H1 (cell line): ENCODE measurements around the gene TXLNG. TPM values are rescaled to one million over a fixed set of nuclear protein-coding genes. Genes with fewer than 3 reads are reported as not detected.

Experiments
- CTCF ChIA-PET: fragments of 300-600 bp; sonication (Branson Sonifier 250); formaldehyde crosslinking; loops from one replicate; lab custom pipeline; 2021; ENCODE audit not compliant: partially characterized antibody; lab: Charles Lee
- POLR2A ChIA-PET: fragments of 300-600 bp; sonication (Branson Sonifier 250); formaldehyde crosslinking; loops from one replicate; lab custom pipeline; 2021; ENCODE audit warnings: inconsistent platforms; ENCODE audit not compliant: partially characterized antibody; lab: Charles Lee
- DNase-seq, 2 experiments: peaks; one replicate each; pipeline versions ENCODE4 v3.0.0 to v3.0.0-alpha.2; 2010 to 2022; ENCODE audit warnings: low spot score in 2 of 2, low read depth in 1 of 2, mixed read lengths in 1 of 2
- FAIRE-seq: peaks from 2 replicates; lab custom pipeline; 2011; peaks lifted over from hg19 to GRCh38; lab: Jason Lieb, UNC
- H2AFZ ChIP-seq: 2 replicates; pipeline ENCODE4 v1.8.1; 2012; ENCODE audit warnings: low read length, inconsistent platforms
- H2AK5ac ChIP-seq: 2 replicates; pipeline ENCODE4 v1.6.1; 2013; ENCODE audit warnings: low read depth, low read length
- H2BK120ac ChIP-seq: replicated peaks from 2 replicates; pipeline ENCODE3; 2013; ENCODE audit warnings: low read depth, low read length, inconsistent platforms
- H2BK12ac ChIP-seq: 2 replicates; pipeline ENCODE4 v1.6.1; 2013; ENCODE audit warnings: low read depth, low read length
- H2BK15ac ChIP-seq: 2 replicates; pipeline ENCODE4 v1.6.1; 2013; ENCODE audit warnings: low read length
- H2BK20ac ChIP-seq: 2 replicates; pipeline ENCODE4 v1.6.1; 2013; ENCODE audit warnings: low read length
- H2BK5ac ChIP-seq: 2 replicates; pipeline ENCODE4 v1.6.1; 2013; ENCODE audit warnings: low read depth, low read length
- H3K14ac ChIP-seq: 2 replicates; pipeline ENCODE4 v1.6.1; 2013; ENCODE audit warnings: inconsistent platforms; ENCODE audit not compliant: insufficient read length
- H3K18ac ChIP-seq: 2 replicates; pipeline ENCODE4 v1.6.1; 2013; ENCODE audit warnings: low read length; ENCODE audit errors: extremely low read depth
- H3K23ac ChIP-seq: 2 replicates; pipeline ENCODE4 v1.6.1; 2013; ENCODE audit warnings: inconsistent platforms; ENCODE audit not compliant: insufficient read length
- H3K23me2 ChIP-seq: 2 replicates; pipeline ENCODE4 v1.6.1; 2013; ENCODE audit warnings: low read depth, low read length
- H3K27ac ChIP-seq: 2 replicates; pipeline ENCODE4 v1.6.1; 2011; ENCODE audit warnings: low read depth, low read length, inconsistent platforms
- H3K27me3 ChIP-seq, 4 experiments: replicated peaks in 1 of 4; 1 replicate in 1 of 4; 2 replicates in 3 of 4; pipeline versions ENCODE4 v1.6.1 to v1.8.1; 2011 to 2013; ENCODE audit warnings: low read length in 3 of 4, mild to moderate bottlenecking in 3 of 4, inconsistent platforms in 2 of 4, mixed read lengths in 2 of 4, moderate library complexity in 1 of 4; ENCODE audit not compliant: control insufficient read depth in 3 of 4, insufficient read depth in 3 of 4; ENCODE audit errors: extremely low read depth in 1 of 4
- H3K36me3 ChIP-seq, 4 experiments: 2 replicates each; pipeline versions ENCODE4 v1.6.1 to v1.8.1; 2011 to 2013; ENCODE audit warnings: mild to moderate bottlenecking in 4 of 4, low read length in 3 of 4, moderate library complexity in 2 of 4, control low read depth in 1 of 4, inconsistent platforms in 1 of 4; ENCODE audit not compliant: insufficient read depth in 4 of 4, control insufficient read depth in 2 of 4
- H3K4ac ChIP-seq: replicated peaks from 2 replicates; pipeline ENCODE3; 2013; ENCODE audit warnings: low read length, low read depth, mixed read lengths, inconsistent platforms; ENCODE audit not compliant: insufficient read length
- H3K4me1 ChIP-seq, 4 experiments: replicated peaks in 1 of 4; 1 replicate in 1 of 4; 2 replicates in 3 of 4; pipeline versions ENCODE4 v1.6.1 to v1.8.1; 2011 to 2013; ENCODE audit warnings: low read length in 3 of 4, inconsistent platforms in 2 of 4, mixed read lengths in 1 of 4; ENCODE audit not compliant: insufficient read depth in 4 of 4, control insufficient read depth in 3 of 4
- H3K4me2 ChIP-seq, 2 experiments: 2 replicates each; pipeline versions ENCODE4 v1.6.1 to v1.8.1; 2011 to 2013; ENCODE audit warnings: low read depth in 2 of 2, low read length in 2 of 2, control low read depth in 1 of 2, inconsistent platforms in 1 of 2, mild to moderate bottlenecking in 1 of 2; ENCODE audit not compliant: insufficient read depth in 1 of 2
- H3K4me3 ChIP-seq, 4 experiments: fragments of 200-600, 300-600 bp in 1 of 4; sonication (generic), shearing (Covaris generic), sonication (Bioruptor Twin) in 1 of 4; 2 replicates each; pipeline versions ENCODE4 v1.5.1 to v1.8.1; 2011 to 2016; ENCODE audit warnings: low read length in 4 of 4, low read depth in 3 of 4, control low read depth in 2 of 4, inconsistent platforms in 2 of 4, mild to moderate bottlenecking in 2 of 4, mixed read lengths in 1 of 4, moderate library complexity in 1 of 4; ENCODE audit not compliant: insufficient read depth in 2 of 4; ENCODE audit errors: extremely low read depth in 1 of 4
- H3K56ac ChIP-seq: replicated peaks from 2 replicates; pipeline ENCODE3; 2013; ENCODE audit warnings: low read depth, mild to moderate bottlenecking, mixed read lengths, low read length, inconsistent platforms; ENCODE audit not compliant: insufficient read length
- H3K79me1 ChIP-seq: 2 replicates; pipeline ENCODE4 v1.6.1; 2013; ENCODE audit warnings: low read depth, low read length, control low read depth
- H3K79me2 ChIP-seq, 2 experiments: 2 replicates each; pipeline versions ENCODE4 v1.6.1 to v1.8.1; 2012 to 2013; ENCODE audit warnings: low read length in 2 of 2, mild to moderate bottlenecking in 2 of 2, inconsistent platforms in 1 of 2; ENCODE audit not compliant: insufficient read depth in 2 of 2, control insufficient read depth in 1 of 2
- H3K9ac ChIP-seq, 4 experiments: replicated peaks in 1 of 4; 1 replicate in 1 of 4; 2 replicates in 3 of 4; pipeline versions ENCODE4 v1.6.1 to v1.8.1; 2011 to 2013; ENCODE audit warnings: low read depth in 3 of 4, low read length in 3 of 4, control low read depth in 2 of 4, mild to moderate bottlenecking in 2 of 4, moderate library complexity in 2 of 4, inconsistent platforms in 1 of 4; ENCODE audit errors: extremely low read depth in 1 of 4
- H3K9me3 ChIP-seq, 2 experiments: 2 replicates each; pipeline versions ENCODE4 v1.6.1 to v1.8.1; 2012 to 2013; ENCODE audit warnings: mild to moderate bottlenecking in 2 of 2, moderate library complexity in 2 of 2, control low read depth in 1 of 2, inconsistent platforms in 1 of 2, low read depth in 1 of 2, low read length in 1 of 2, mixed read lengths in 1 of 2; ENCODE audit not compliant: insufficient read depth in 2 of 2
- H4K20me1 ChIP-seq, 2 experiments: replicated peaks in 1 of 2; 2 replicates each; pipeline versions ENCODE3 to v1.8.1; 2011 to 2013; ENCODE audit warnings: inconsistent platforms in 2 of 2, low read length in 2 of 2, mild to moderate bottlenecking in 1 of 2; ENCODE audit not compliant: insufficient read depth in 2 of 2, control insufficient read depth in 1 of 2
- H4K5ac ChIP-seq: 2 replicates; pipeline ENCODE4 v1.6.1; 2013; ENCODE audit warnings: low read length, low read depth, mixed read lengths, inconsistent platforms; ENCODE audit not compliant: insufficient read length
- H4K8ac ChIP-seq: 2 replicates; pipeline ENCODE4 v1.8.0; 2013; ENCODE audit warnings: mild to moderate bottlenecking, moderate library complexity, low read length, inconsistent platforms; ENCODE audit not compliant: insufficient read depth; ENCODE audit errors: extremely low read depth
- H4K91ac ChIP-seq: replicated peaks from 2 replicates; pipeline ENCODE3; 2013; ENCODE audit warnings: low read length, mixed read lengths, inconsistent platforms; ENCODE audit not compliant: insufficient read length
- ATF2 ChIP-seq: IDR thresholded peaks from 2 replicates; pipeline ENCODE4 v1.6.1; 2012; ENCODE audit warnings: low read length, inconsistent platforms
- CHD2 ChIP-seq: IDR thresholded peaks from 2 replicates; pipeline ENCODE4 v1.6.1; 2012; ENCODE audit warnings: low read length, improper control_type of control experiment
- E2F6 ChIP-seq: IDR thresholded peaks from 2 replicates; pipeline ENCODE4 v1.6.1; 2012; ENCODE audit warnings: inconsistent platforms
- HDAC2 ChIP-seq, 2 experiments: fragments of 300-600 bp in 1 of 2; sonication (generic) in 1 of 2; IDR thresholded peaks; 2 replicates each; pipeline ENCODE4 v1.6.1; 2011 to 2012; ENCODE audit warnings: low read depth in 2 of 2, low read length in 2 of 2, mild to moderate bottlenecking in 2 of 2, moderate library complexity in 2 of 2, borderline replicate concordance in 1 of 2, inconsistent platforms in 1 of 2
- NRF1 ChIP-seq: IDR thresholded peaks from 2 replicates; pipeline ENCODE4 v1.6.1; 2011; ENCODE audit warnings: mild to moderate bottlenecking, low read depth, low read length, improper control_type of control experiment
- SIN3A ChIP-seq, 2 experiments: IDR thresholded peaks in 1 of 2; conservative IDR thresholded peaks in 1 of 2; 2 replicates each; pipeline ENCODE4 v1.6.1; 2011 to 2012; ENCODE audit warnings: low read length in 2 of 2, improper control_type of control experiment in 1 of 2, low read depth in 1 of 2, mild to moderate bottlenecking in 1 of 2
- SIRT6 ChIP-seq: IDR thresholded peaks from one replicate; pipeline ENCODE4 v1.7.1; 2012; ENCODE audit warnings: low read length, inconsistent platforms
- WGBS, 2 experiments: shearing (Covaris generic) in 1 of 2; methylation state at CpG; one replicate each; pipeline versions ENCODE4 v1.1.6 to v1.1.7; 2013 to 2015; ENCODE audit warnings: low lambda C conversion rate in 2 of 2, mixed read lengths in 2 of 2, inconsistent platforms in 1 of 2, low coverage in 1 of 2, missing lambda C conversion rate in 1 of 2; ENCODE audit not compliant: insufficient replicate concordance in 2 of 2, insufficient coverage in 1 of 2, insufficient read length in 1 of 2; ENCODE audit errors: extremely low coverage in 1 of 2, missing lambda C conversion rate in 1 of 2; 5-methylcytosine and 5-hydroxymethylcytosine counted together
- polyA plus RNA-seq, 7 experiments: library from polyadenylated mRNA; depleted of rRNA in 3 of 7; stranded (reverse) in 5 of 7; unstranded in 2 of 7; fragments of >200 nt in 5 of 7; fragments of 200-250 nt in 2 of 7; gene quantifications; 1 replicate in 5 of 7; 2 replicates in 1 of 7; 4 replicates in 1 of 7; pipeline versions ENCODE4 v1.2.1 to v1.2.3, GENCODE V29; 2011 to 2013; ENCODE audit warnings: missing spikeins in 2 of 7, mixed read lengths in 2 of 7
- total RNA-seq: library from RNA; stranded (reverse); fragmentation: NEBNext Ultra II Directional; extraction: Animal tissue kit (Norgen Biotek cat#: 25700); gene quantifications from 2 replicates; pipeline ENCODE4 v1.2.1, GENCODE V29; 2021

TXLNG gene
- total and polyA plus RNA-seq, 2 of the 8 experiments (the other 6 are each of a cell fraction or from before 2014, with no cell fraction given), result 32.9 to 42.9 TPM

GRCh38 chrX:16867947-16868346 is 81.7 kb downstream of the TXLNG start:
- Histone ChIP-seq H2BK120ac (no peak overlapping the region), H3K27me3 (no peaks in the 10 kb centered on the region), H3K18ac (no peak overlapping the region), H2BK20ac (no peak overlapping the region), H2BK5ac (no peak overlapping the region), H2AFZ (no peak overlapping the region), H4K5ac (no peak overlapping the region), H3K4me1 (peaks cover 0 to 8% (median 0%) of the 10 kb centered on the region in 4 experiments; a peak in 3 of 7 replicates), H3K4me2 (peak overlapping the region; percentile 42 to 81; a peak in 2 of 4 replicates), H3K56ac (no peak overlapping the region), H2BK12ac (no peak overlapping the region), H4K91ac (no peak overlapping the region), H2BK15ac (no peak overlapping the region), H3K23ac (no peak overlapping the region), H3K4me3 (peak overlapping the region in 1 of 4 experiments; percentile 90; a peak in 3 of 8 replicates), H3K36me3 (peaks cover 0 to 28% (median 1%) of the 10 kb centered on the region in 4 experiments; a peak in 4 of 8 replicates), H2AK5ac (no peak overlapping the region), H3K4ac (no peak overlapping the region), H3K9me3 (no peaks in the 10 kb centered on the region), H3K79me2 (peaks cover 16 to 63% of the 10 kb centered on the region in 2 experiments), H3K14ac (no peak overlapping the region), H3K23me2 (peaks cover 6% of the 10 kb centered on the region), H3K9ac (no peak overlapping the region), H4K20me1 (peaks cover 13 to 18% of the 10 kb centered on the region in 2 experiments), H4K8ac (no peak overlapping the region), H3K27ac (no peak overlapping the region), H3K79me1 (no peaks in the 10 kb centered on the region)
- CTCF ChIA-PET, result interaction anchor here (1.3 kb wide), 1 partner anchor 15 kb away, joined by 4 read pairs; no protein-coding TSS in a partner anchor
- WGBS, 2 experiments, result 93% methylated on average over 6 of the region's 6 CpGs; no CpG with 5 or more reads in 1 of the 2 experiments
- no peak for DNase-seq
- no peak for FAIRE-seq
- POLR2A ChIA-PET, result interaction anchor here (0.6 to 3.6 kb wide), 3 partner anchors 8 to 179 kb away, joined by 3 to 12 read pairs (median 3); no protein-coding TSS in a partner anchor
- no peak for TF ChIP-seq SIN3A (conservative IDR thresholded peaks at IDR 0.05 in 1 of 2, IDR thresholded peaks at IDR 0.05 in 1 of 2; ENCODE audit: low read depth in 1 of 2, low read length in 2 of 2)
- no peak for TF ChIP-seq CHD2
- TF ChIP-seq E2F6, result no peak
- no peak for TF ChIP-seq HDAC2 (IDR thresholded peaks at IDR 0.05; ENCODE audit: borderline replicate concordance in 1 of 2, low read depth in 2 of 2, low read length in 2 of 2)
- TF ChIP-seq NRF1, result no peak
- no peak for TF ChIP-seq SIRT6
- TF ChIP-seq ATF2, result no peak
